ENCODE measurements around the gene UPF1.

The UPF1 gene

GRCh38 chr19:18878058-18878797 is 46.5 kb downstream of the UPF1 start:
- no peak for DNase-seq

DNA sequence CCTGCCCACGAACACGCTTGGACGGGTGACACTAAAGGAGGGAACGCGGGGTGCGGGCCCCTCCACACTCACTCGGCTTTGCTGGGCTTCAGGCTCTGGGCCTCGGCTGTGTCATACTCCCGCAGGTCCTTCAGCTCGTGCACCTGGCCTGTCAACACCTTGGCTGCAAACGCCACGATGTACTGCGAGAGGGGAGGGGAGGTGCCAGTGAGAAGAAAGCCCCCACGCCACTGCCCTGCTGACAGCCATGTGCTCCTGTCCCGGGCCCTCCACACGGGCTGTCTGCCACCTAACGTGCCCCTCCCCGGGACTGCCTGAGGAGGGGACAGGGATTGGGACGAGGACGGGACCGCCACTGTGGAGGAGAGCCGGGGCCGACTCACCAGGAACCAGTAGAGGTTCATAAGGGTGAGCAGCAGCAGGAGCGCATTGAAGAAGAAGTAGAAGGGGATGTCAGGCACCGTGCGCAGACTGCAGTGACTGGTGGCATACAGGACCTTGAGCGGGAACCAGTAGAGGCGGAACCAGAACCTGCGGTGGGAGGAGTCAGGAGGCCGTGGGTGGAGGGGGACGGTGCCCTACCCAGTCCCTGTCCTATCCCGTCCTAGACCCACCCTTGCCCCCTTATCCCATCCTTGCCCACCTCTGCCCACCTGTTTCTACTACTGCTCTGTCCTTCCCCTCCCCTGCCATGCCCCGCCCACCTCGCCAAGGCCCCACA is 47.3 kb downstream of the UPF1 start:
- DNase-seq = no peak

DNA sequence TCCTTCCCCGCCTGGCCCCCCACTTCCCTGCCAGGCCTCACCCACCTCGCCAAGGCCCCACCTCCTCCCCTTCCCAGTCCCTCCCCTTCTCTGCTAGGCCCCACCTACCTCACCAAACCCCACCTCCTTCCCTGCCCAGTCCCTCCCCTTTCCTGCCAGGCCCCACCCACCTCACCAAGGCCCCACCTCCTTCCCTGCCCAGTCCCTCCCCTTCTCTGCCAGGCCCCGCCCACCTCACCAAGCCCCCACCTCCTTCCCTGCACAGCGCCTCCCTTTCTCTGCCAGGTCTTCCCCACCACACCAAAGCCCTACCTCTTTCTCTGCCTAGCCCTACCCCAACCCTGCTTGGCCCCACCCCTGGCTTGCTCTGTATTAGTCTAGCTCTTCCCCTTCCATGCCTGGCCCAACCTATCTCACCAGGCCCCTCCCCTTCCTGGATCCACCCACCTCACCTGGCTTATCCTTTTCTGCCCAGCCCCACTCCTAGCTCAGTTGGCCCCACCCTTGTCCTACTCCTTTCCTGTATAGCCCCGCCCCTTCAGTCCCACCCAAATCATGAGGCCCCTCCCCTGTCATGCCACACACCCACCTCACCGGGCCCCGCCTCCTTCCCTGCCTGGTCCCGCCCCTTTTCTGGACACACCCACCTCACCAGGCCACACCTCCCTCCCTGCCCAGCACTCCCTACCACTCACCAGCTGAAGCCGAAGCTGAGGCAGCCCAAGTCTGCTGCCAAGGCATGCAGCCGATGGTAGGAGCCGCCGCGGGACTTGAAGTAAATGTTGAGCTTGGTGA is 48.0 kb downstream of the UPF1 start:
- no peak for DNase-seq

DNA sequence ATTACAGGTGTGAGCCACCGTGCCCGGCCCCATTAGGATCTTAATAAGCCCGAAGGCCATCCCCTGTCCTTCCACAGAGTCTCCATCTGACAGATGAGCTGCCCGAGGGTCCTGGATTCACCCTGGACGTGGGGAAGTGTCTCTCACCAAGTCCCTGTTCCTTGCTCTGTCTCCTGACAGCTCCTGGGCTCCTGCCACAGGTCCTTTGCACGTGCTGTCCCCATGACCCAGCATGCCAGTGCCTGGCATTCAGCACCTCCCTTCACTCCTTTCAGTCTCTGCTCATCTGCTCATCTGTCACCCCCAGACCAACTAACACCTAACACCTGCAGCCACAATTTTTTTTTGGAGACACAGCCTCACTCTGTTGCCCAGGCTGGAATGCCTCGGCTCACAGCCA is 49.7 kb downstream of the UPF1 start:
- no peak for DNase-seq

GRCh38 chr19:18883526-18884304 is 52.0 kb downstream of the UPF1 start:
- DNase-seq = no peak

GRCh38 chr19:18886972-18887371 is 55.2 kb downstream of the UPF1 start:
- DNase-seq = no peak

DNA sequence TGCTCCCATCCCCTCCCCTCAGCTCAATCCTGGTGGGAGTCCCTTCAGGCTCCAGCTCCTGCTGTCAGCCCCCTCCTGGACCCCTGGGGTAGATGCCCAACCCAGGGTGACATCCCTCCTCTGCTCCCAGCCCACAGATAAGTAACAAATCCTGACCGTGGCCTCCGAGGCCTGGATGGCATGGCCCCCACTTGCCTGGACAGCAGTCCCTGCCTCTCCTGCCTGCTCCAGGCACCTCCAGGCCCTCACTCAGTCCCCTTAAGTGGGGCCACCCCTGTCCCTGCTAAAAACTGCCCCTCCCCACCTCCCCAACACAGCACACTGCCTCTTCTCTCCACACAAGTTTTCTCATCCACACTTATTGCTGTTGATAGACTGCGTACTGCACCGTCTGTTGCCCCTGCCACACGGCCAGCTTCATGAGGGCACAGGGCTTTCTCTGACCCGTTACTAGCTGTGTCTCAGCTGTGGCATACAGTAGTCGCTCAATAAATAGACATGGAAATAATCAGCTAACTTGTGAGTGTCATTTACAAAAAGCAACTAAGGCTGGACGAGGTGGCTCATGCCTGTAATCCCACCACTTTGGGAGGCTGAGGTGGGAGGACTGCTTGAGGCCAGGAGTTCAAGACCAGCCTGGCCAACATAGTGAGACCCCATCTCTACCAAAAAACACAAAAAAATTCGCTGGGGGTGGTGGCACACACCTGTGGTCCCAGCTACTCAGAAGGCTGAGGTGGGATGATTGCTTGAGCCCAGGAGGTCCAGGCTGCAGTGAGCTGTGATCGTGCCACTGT is 58.4 kb downstream of the UPF1 start:
- DNase-seq = no peak

GRCh38 chr19:18893587-18894253 is 62.0 kb downstream of the UPF1 start:
- no peak for DNase-seq

DNA sequence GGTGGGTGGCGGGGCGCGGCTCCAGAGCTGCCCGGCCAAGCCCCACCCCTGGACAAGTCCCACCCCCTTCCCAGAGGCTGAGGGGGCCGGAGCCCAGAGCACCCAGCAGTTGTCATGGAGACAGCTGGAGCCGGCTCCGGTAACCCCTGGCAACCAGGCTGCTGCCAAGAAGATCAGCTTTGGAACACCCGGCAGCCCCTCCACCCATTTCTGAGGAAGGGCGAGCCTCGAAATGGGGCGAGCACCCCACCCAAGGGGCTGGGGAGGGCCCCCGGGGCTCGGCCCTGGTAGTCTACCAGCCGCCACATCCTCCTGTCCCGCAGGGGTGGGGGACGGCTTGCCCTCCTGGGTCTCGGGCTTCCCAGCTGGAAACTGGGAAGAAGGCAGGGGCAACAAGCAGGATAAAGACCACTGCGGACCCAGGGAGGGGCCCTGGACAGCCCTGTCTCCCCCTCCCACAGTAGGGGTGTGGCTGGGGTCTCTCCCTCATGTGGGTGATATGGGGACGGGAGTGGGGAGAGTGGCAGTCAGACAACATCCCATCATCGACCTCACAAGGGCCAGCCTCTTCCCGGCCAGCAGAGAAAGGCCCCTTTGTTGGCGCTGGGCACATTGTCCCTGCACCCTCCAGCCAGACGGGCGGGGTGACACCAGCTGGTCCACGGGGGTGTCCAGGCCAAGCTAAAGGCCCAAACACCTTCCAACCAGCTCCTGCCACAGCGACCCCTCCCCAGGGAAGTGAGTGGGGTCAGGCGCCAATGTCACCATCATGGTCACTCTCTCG is 62.7 kb downstream of the UPF1 start:
- peak; percentile 84 for DNase-seq

GRCh38 chr19:18895038-18895823 is 63.5 kb downstream of the UPF1 start:
- DNase-seq = peak; percentile 12

GRCh38 chr19:18895824-18896341 is 64.1 kb downstream of the UPF1 start, which contains the start of gene CERS1:
Gene CERS1, minus strand, starts transcription at chr19:18896158. Its CDS starts 86 bp downstream, at chr19:18896072.
- DNase-seq = no peak

GRCh38 chr19:18896421-18896841 is 64.7 kb downstream of the UPF1 start:
- DNase-seq = no peak

DNA sequence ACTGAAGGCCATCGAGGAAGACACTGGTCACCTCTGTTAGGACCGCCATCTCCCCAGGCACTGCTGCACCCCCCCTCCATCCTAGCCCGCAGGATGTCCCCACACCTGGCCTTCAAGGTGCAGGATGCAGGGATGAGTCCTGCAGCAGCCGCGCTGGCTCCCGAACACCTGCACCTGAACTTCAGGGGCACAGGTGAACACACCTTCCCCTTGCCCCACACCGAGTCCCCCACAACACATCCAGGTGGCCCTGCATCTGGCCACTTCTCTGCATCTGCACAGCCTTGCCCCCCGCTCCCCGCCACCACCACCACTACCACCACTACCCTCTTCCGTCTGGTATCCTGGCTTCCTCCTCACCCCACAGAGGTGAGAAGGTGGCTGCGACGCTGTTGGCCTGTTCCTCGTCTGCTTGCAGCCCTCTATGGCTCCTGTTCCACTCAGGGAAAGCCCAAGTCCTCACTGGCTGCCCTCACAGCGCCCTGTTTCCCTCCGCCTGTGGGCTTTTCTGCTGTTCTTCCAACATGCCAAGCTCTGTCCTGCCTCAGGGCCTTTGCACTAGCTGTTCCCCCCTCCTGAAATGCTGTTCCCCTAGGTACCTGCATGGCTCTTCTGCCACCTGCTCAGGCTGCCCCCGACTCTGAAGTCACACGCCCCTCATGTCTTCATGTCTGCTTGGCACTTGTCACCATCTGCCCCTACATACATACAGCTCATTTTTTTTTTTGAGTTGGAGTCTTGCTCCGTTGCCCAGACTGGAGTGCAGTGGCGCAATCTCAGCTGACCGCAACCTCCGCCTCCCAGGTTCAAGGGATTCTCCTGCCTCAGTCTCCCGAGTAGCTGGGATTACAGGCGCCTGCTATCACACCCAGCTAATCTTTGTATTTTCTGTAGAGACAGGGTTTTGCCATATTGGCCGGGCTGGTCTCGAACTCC is 65.6 kb downstream of the UPF1 start:
- DNase-seq = no peak

GRCh38 chr19:18898081-18898606 is 66.4 kb downstream of the UPF1 start:
- no peak for DNase-seq

GRCh38 chr19:18898607-18899408 is 67.0 kb downstream of the UPF1 start:
- no peak for DNase-seq

GRCh38 chr19:18899624-18900560 is 68.1 kb downstream of the UPF1 start:
- no peak for DNase-seq

Data from NCI-H1694 treated with DMSO at 0.1 percent for 48 hours (cell line).